Loucy (cell line): ENCODE measurements around the gene SEMG2.

Experiments used
- EZH2phosphoT487 ChIP-seq: fragments of 200-600 bp; IDR thresholded peaks from 2 replicates; pipeline ENCODE4 v1.6.1; 2018; ENCODE audit warnings: antibody characterized with exemption, mild to moderate bottlenecking, moderate library complexity, borderline replicate concordance
- TF ChIP-seq, protein P1 (sequence below): fragments of 200-600 bp; sonication (generic); conservative IDR thresholded peaks from 2 replicates; pipeline ENCODE4 v1.5.1; 2014; ENCODE audit warnings: mild to moderate bottlenecking, antibody characterized with exemption, low read length

GRCh38 chr20:45191926-45192325, 29.2 kb upstream of the SEMG2 start:
- TF ChIP-seq, protein P1, sequence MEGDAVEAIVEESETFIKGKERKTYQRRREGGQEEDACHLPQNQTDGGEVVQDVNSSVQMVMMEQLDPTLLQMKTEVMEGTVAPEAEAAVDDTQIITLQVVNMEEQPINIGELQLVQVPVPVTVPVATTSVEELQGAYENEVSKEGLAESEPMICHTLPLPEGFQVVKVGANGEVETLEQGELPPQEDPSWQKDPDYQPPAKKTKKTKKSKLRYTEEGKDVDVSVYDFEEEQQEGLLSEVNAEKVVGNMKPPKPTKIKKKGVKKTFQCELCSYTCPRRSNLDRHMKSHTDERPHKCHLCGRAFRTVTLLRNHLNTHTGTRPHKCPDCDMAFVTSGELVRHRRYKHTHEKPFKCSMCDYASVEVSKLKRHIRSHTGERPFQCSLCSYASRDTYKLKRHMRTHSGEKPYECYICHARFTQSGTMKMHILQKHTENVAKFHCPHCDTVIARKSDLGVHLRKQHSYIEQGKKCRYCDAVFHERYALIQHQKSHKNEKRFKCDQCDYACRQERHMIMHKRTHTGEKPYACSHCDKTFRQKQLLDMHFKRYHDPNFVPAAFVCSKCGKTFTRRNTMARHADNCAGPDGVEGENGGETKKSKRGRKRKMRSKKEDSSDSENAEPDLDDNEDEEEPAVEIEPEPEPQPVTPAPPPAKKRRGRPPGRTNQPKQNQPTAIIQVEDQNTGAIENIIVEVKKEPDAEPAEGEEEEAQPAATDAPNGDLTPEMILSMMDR = no peak
- no peak for TF ChIP-seq EZH2phosphoT487
